SK-N-SH (cell line): Measurements from ENCODE around the gene TGM3.

ENCODE experiments used
- CTCF ChIP-seq: fragments of 200-600 bp; sonication (generic); IDR thresholded peaks from 2 replicates; pipeline ENCODE4 v1.6.1; 2017; ENCODE audit warnings: antibody characterized with exemption, mild to moderate bottlenecking, moderate library complexity
- JUND ChIP-seq: IDR thresholded peaks from 2 replicates; pipeline ENCODE4 v1.4.0; 2012
- RFX5 ChIP-seq: IDR thresholded peaks from 2 replicates; pipeline ENCODE4 v1.6.1; 2012; ENCODE audit warnings: mild to moderate bottlenecking, improper control_type of control experiment, low read length
- SIN3A ChIP-seq: IDR thresholded peaks from 2 replicates; pipeline ENCODE4 v1.6.1; 2012; ENCODE audit warnings: low read depth, mild to moderate bottlenecking, low read length, moderate library complexity, borderline replicate concordance

- no peak for TF ChIP-seq JUND
- TF ChIP-seq CTCF: no peak
- no peak for TF ChIP-seq SIN3A
- no peak for TF ChIP-seq RFX5
Measured at GRCh38 chr20:2382833-2383232, 87.0 kb downstream of the TGM3 start.
